GM12878 (cell line): Measurements from ENCODE around the gene BAG5. TPM values are rescaled to one million over a fixed set of nuclear protein-coding genes. Genes with fewer than 3 reads are reported as not detected.

ENCODE experiments used
- BACH1 ChIP-seq: fragments of 450-650 bp; IDR thresholded peaks from 2 replicates; pipeline ENCODE4 v1.6.1; 2017; ENCODE audit warnings: mild to moderate bottlenecking, borderline replicate concordance
- CBX3 ChIP-seq: fragments of 200-600 bp; sonication (generic); IDR thresholded peaks from 2 replicates; pipeline ENCODE4 v1.6.1; 2016; ENCODE audit warnings: low read depth, borderline replicate concordance
- CBX5 ChIP-seq: sonication (generic); IDR thresholded peaks from 2 replicates; pipeline ENCODE4 v1.6.1; 2016; ENCODE audit warnings: low read depth, moderate library complexity, mild to moderate bottlenecking, inconsistent platforms
- CEBPB ChIP-seq, 2 experiments: fragments of 150-350 bp in 1 of 2; IDR thresholded peaks; 2 replicates each; pipeline ENCODE4 v1.6.1; 2012 to 2014; ENCODE audit warnings: low read depth in 2 of 2, low read length in 2 of 2, borderline replicate concordance in 1 of 2, inconsistent platforms in 1 of 2
- CHD4 ChIP-seq: fragments of 200-600 bp; sonication (generic); IDR thresholded peaks from 2 replicates; pipeline ENCODE4 v1.6.1; 2016; ENCODE audit warnings: mild to moderate bottlenecking
- ETV6 ChIP-seq, 2 experiments: fragments of 450-650 bp in 1 of 2; IDR thresholded peaks in 1 of 2; conservative IDR thresholded peaks in 1 of 2; 2 replicates each; pipeline ENCODE4 v1.6.1; 2014; ENCODE audit warnings: antibody characterized with exemption in 1 of 2, borderline replicate concordance in 1 of 2, low read depth in 1 of 2, mild to moderate bottlenecking in 1 of 2, moderate library complexity in 1 of 2
- FOXK2 ChIP-seq: fragments of 450-650 bp; IDR thresholded peaks from 2 replicates; pipeline ENCODE4 v1.6.1; 2017; ENCODE audit warnings: mild to moderate bottlenecking, moderate library complexity
- GABPA ChIP-seq: IDR thresholded peaks from 2 replicates; pipeline ENCODE4 v1.6.1; 2014; ENCODE audit warnings: antibody characterized with exemption, low read depth, mild to moderate bottlenecking, inconsistent platforms
- IKZF1 ChIP-seq: fragments of 450-650 bp; conservative IDR thresholded peaks from 2 replicates; pipeline ENCODE4 v1.6.1; 2017; ENCODE audit warnings: antibody characterized with exemption, mild to moderate bottlenecking
- MEF2A ChIP-seq: IDR thresholded peaks from 2 replicates; pipeline ENCODE4 v1.6.1; 2011; ENCODE audit warnings: low read depth, mild to moderate bottlenecking, low read length, moderate library complexity; ENCODE audit not compliant: insufficient read depth
- MTA2 ChIP-seq: fragments of 450-650 bp; IDR thresholded peaks from 2 replicates; pipeline ENCODE4 v1.6.1; 2016; ENCODE audit warnings: low read depth, mild to moderate bottlenecking, moderate library complexity
- NFYB ChIP-seq: IDR thresholded peaks from 2 replicates; pipeline ENCODE4 v1.6.1; 2011; ENCODE audit warnings: low read depth, mild to moderate bottlenecking, low read length, improper control_type of control experiment, moderate library complexity; ENCODE audit not compliant: insufficient read depth
- NR2F1 ChIP-seq: fragments of 450-650 bp; conservative IDR thresholded peaks from 2 replicates; pipeline ENCODE4 v1.6.1; 2017; ENCODE audit warnings: mild to moderate bottlenecking
- POLR2AphosphoS2 ChIP-seq: IDR thresholded peaks from 2 replicates; pipeline ENCODE4 v1.6.1; 2011; ENCODE audit warnings: low read depth, mild to moderate bottlenecking, low read length, improper control_type of control experiment, moderate library complexity
- POLR2AphosphoS5 ChIP-seq: IDR thresholded peaks from 2 replicates; pipeline ENCODE4 v1.6.1; 2011; ENCODE audit warnings: mild to moderate bottlenecking, low read length, inconsistent platforms
- POU2F2 ChIP-seq: IDR thresholded peaks from 3 replicates; pipeline ENCODE4 v1.6.1; 2011; ENCODE audit warnings: low read depth, mild to moderate bottlenecking, low read length, borderline replicate concordance
- RAD51 ChIP-seq: fragments of 450-650 bp; IDR thresholded peaks from 2 replicates; pipeline ENCODE4 v1.6.1; 2016; ENCODE audit warnings: moderate library complexity, mild to moderate bottlenecking, inconsistent platforms
- RBBP5 ChIP-seq: fragments of 200-600 bp; sonication (generic); conservative IDR thresholded peaks from 2 replicates; pipeline ENCODE4 v1.6.1; 2016
- SIX5 ChIP-seq: IDR thresholded peaks from 2 replicates; pipeline ENCODE4 v1.6.1; 2011; ENCODE audit warnings: mild to moderate bottlenecking, low read depth, low read length, moderate library complexity; ENCODE audit not compliant: severe bottlenecking
- STAT1 ChIP-seq: fragments of 450-650 bp; conservative IDR thresholded peaks from 2 replicates; pipeline ENCODE4 v1.6.1; 2014; ENCODE audit warnings: antibody characterized with exemption, mild to moderate bottlenecking
- TAF1 ChIP-seq: IDR thresholded peaks from 2 replicates; pipeline ENCODE4 v1.6.1; 2011; ENCODE audit warnings: mild to moderate bottlenecking, low read depth, low read length, borderline replicate concordance
- TCF3 ChIP-seq: IDR thresholded peaks from 2 replicates; pipeline ENCODE4 v1.6.1; 2012; ENCODE audit warnings: low read depth, mild to moderate bottlenecking, low read length, borderline replicate concordance; ENCODE audit not compliant: insufficient read depth
- TCF7 ChIP-seq: IDR thresholded peaks from 2 replicates; pipeline ENCODE4 v1.6.1; 2014; ENCODE audit warnings: antibody characterized with exemption, borderline replicate concordance
- USF2 ChIP-seq: IDR thresholded peaks from 2 replicates; pipeline ENCODE4 v1.6.1; 2011; ENCODE audit warnings: low read depth, low read length, improper control_type of control experiment, borderline replicate concordance
- ZNF274 ChIP-seq: IDR thresholded peaks from one replicate; pipeline ENCODE4 v1.8.0; 2011; ENCODE audit not compliant: insufficient read length, insufficient read depth
- polyA plus RNA-seq, 11 experiments: library from polyadenylated mRNA; depleted of rRNA in 4 of 11; unstranded in 6 of 11; stranded (reverse) in 5 of 11; fragments of >200 nt; fragmentation: Nextera tagmentation in 4 of 11; fragmentation: Illumina TruSeq in 1 of 11; extraction: Ambion mirVana in 4 of 11; extraction: Trizol in 1 of 11; gene quantifications; 1 replicate in 1 of 11; 2 replicates in 10 of 11; pipeline versions ENCODE4 v1.2.1 to v1.2.3, GENCODE V29; 2011 to 2016; ENCODE audit warnings: inconsistent platforms in 2 of 11, missing spikeins in 2 of 11, low read depth in 1 of 11
- total RNA-seq, 4 experiments: library from RNA; depleted of rRNA in 3 of 4; stranded (reverse); fragments of >200 nt in 3 of 4; fragmentation: Illumina TruSeq in 1 of 4; extraction: Trizol in 1 of 4; gene quantifications; 2 replicates each; pipeline versions ENCODE4 v1.2.1 to v1.2.3, GENCODE V29; 2013 to 2021
- TF ChIP-seq, protein P1 (sequence below): IDR thresholded peaks from 2 replicates; pipeline ENCODE4 v1.6.1; 2012; ENCODE audit warnings: improper control_type of control experiment, low read depth, low read length; ENCODE audit not compliant: insufficient replicate concordance

BAG5 gene
- total and polyA plus RNA-seq, 10 of the 15 experiments (the other 5 are each of a cell fraction or from before 2014, with no cell fraction given) = 9.9 to 30.5 (median 20.1) TPM

- TF ChIP-seq NFYB (no peak), IKZF1 (peak; percentile 99), MTA2 (no peak), MEF2A (no peak), USF2 (no peak), TAF1 (peak; percentile 63; the same call in 1 of the 2 replicates), POLR2AphosphoS5 (peak; percentile 86), STAT1 (peak; percentile 93; the same call in 1 of the 2 replicates), FOXK2 (no peak), RBBP5 (peak; percentile 84), ZNF274 (no peak), CHD4 (no peak), CBX3 (no peak), POLR2AphosphoS2 (no peak), BACH1 (peak; percentile 86; the same call in 1 of the 2 replicates), ETV6 (conservative IDR thresholded peaks at IDR 0.05 in 1 of 2, IDR thresholded peaks at IDR 0.05 in 1 of 2; ENCODE audit: borderline replicate concordance in 1 of 2, low read depth in 1 of 2) (no peak), CBX5 (no peak), POU2F2 (no peak; the same call in 2 of the 3 replicates), CEBPB (IDR thresholded peaks at IDR 0.05; ENCODE audit: borderline replicate concordance in 1 of 2, low read depth in 2 of 2, low read length in 2 of 2) (no peak), SIX5 (peak; percentile 60), GABPA (no peak), RAD51 (no peak), TCF3 (no peak), NR2F1 (peak; percentile 80), TCF7 (no peak)
- TF ChIP-seq, protein P1, sequence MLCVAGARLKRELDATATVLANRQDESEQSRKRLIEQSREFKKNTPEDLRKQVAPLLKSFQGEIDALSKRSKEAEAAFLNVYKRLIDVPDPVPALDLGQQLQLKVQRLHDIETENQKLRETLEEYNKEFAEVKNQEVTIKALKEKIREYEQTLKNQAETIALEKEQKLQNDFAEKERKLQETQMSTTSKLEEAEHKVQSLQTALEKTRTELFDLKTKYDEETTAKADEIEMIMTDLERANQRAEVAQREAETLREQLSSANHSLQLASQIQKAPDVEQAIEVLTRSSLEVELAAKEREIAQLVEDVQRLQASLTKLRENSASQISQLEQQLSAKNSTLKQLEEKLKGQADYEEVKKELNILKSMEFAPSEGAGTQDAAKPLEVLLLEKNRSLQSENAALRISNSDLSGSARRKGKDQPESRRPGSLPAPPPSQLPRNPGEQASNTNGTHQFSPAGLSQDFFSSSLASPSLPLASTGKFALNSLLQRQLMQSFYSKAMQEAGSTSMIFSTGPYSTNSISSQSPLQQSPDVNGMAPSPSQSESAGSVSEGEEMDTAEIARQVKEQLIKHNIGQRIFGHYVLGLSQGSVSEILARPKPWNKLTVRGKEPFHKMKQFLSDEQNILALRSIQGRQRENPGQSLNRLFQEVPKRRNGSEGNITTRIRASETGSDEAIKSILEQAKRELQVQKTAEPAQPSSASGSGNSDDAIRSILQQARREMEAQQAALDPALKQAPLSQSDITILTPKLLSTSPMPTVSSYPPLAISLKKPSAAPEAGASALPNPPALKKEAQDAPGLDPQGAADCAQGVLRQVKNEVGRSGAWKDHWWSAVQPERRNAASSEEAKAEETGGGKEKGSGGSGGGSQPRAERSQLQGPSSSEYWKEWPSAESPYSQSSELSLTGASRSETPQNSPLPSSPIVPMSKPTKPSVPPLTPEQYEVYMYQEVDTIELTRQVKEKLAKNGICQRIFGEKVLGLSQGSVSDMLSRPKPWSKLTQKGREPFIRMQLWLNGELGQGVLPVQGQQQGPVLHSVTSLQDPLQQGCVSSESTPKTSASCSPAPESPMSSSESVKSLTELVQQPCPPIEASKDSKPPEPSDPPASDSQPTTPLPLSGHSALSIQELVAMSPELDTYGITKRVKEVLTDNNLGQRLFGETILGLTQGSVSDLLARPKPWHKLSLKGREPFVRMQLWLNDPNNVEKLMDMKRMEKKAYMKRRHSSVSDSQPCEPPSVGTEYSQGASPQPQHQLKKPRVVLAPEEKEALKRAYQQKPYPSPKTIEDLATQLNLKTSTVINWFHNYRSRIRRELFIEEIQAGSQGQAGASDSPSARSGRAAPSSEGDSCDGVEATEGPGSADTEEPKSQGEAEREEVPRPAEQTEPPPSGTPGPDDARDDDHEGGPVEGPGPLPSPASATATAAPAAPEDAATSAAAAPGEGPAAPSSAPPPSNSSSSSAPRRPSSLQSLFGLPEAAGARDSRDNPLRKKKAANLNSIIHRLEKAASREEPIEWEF = no peak
Observed at GRCh38 chr14:103562429-103563225, at the start of gene BAG5, which contains the start of gene COA8 (continued).
